Colonic mucosa (tissue), 4 donors: ENCODE data around the gene NCOR1. TPM values are rescaled to one million over a fixed set of nuclear protein-coding genes. Genes with fewer than 3 reads are reported as not detected.

Experiments
- DNase-seq: peaks from one replicate; pipeline ENCODE4 v3.0.0-alpha.2; 2020
- H3K27ac ChIP-seq: fragments of 200-600 bp; one replicate; pipeline ENCODE4 v1.8.0; 2021
- H3K27me3 ChIP-seq: fragments of 200-600 bp; one replicate; pipeline ENCODE4 v1.8.0; 2021
- H3K36me3 ChIP-seq: fragments of 200-600 bp; one replicate; pipeline ENCODE4 v1.8.0; 2021
- H3K4me1 ChIP-seq: fragments of 200-600 bp; one replicate; pipeline ENCODE4 v1.8.0; 2021; ENCODE audit warnings: mild to moderate bottlenecking
- H3K4me3 ChIP-seq: fragments of 200-600 bp; one replicate; pipeline ENCODE4 v1.8.0; 2021
- H3K9ac ChIP-seq, 2 donors: one replicate each; pipeline ENCODE4 v1.7.0; 2013; ENCODE audit warnings: control low read depth in 2 of 2, low read depth in 2 of 2, low read length in 2 of 2
- H3K9me3 ChIP-seq: fragments of 200-600 bp; one replicate; pipeline ENCODE4 v1.8.0; 2021
- intact Hi-C: fragments of 100-400 bp; cut with DNase I; formaldehyde crosslinking; loops from one replicate; pipeline ENCODE4 v1.14.1; 2022
- total RNA-seq, 2 donors: library from RNA; stranded (reverse); fragmentation: NEBNext Ultra II Directional in 1 of 2; extraction: Animal tissue kit (Norgen Biotek cat#: 25700) in 1 of 2; gene quantifications; one replicate each; pipeline ENCODE4 v1.2.1, GENCODE V29; 2021
- TF ChIP-seq, protein P1 (sequence below): fragments of 200-600 bp; IDR thresholded peaks from one replicate; pipeline ENCODE4 v1.8.0; 2022; ENCODE audit warnings: antibody characterized with exemption, mild to moderate bottlenecking
- donor health status: healthy.
- donor health status: DM: no; HTN: no; CAD: no.
- donor health status: DM: no; HTN: no; CAD: no.

NCOR1 gene
- total RNA-seq, 2 donors from 2014 or later = 190 to 233 TPM

DNA sequence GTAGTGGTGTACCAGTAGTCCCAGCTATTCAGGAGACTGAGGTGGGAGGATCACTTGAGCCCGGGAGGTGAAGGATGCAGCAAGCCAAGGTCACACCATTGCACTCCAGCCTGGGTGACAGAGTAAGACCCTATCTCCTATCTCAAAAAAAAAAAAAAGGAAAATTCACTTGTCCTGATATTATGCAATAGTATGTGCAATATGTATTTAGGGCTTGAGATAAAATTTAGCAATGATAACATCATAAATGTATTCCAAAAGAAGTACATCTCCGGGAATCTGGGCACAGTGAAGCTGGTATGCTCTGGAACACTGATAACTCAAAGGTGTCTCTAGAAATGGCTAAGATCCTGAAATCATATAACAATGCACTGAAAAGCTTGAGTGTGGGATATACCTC is 74.5 kb downstream of the NCOR1 start:
- Histone ChIP-seq H3K27me3 (no peaks in the 10 kb centered on the region), H3K27ac (no peak overlapping the region), H3K9me3 (no peaks in the 10 kb centered on the region), H3K36me3 (peaks cover 12% of the 10 kb centered on the region), H3K4me1 (no peaks in the 10 kb centered on the region), H3K4me3 (no peak overlapping the region), H3K9ac (no peak overlapping the region)
- no peak for DNase-seq
- TF ChIP-seq, protein P1, sequence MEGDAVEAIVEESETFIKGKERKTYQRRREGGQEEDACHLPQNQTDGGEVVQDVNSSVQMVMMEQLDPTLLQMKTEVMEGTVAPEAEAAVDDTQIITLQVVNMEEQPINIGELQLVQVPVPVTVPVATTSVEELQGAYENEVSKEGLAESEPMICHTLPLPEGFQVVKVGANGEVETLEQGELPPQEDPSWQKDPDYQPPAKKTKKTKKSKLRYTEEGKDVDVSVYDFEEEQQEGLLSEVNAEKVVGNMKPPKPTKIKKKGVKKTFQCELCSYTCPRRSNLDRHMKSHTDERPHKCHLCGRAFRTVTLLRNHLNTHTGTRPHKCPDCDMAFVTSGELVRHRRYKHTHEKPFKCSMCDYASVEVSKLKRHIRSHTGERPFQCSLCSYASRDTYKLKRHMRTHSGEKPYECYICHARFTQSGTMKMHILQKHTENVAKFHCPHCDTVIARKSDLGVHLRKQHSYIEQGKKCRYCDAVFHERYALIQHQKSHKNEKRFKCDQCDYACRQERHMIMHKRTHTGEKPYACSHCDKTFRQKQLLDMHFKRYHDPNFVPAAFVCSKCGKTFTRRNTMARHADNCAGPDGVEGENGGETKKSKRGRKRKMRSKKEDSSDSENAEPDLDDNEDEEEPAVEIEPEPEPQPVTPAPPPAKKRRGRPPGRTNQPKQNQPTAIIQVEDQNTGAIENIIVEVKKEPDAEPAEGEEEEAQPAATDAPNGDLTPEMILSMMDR = no peak
- intact Hi-C loops = no loop called here

DNA sequence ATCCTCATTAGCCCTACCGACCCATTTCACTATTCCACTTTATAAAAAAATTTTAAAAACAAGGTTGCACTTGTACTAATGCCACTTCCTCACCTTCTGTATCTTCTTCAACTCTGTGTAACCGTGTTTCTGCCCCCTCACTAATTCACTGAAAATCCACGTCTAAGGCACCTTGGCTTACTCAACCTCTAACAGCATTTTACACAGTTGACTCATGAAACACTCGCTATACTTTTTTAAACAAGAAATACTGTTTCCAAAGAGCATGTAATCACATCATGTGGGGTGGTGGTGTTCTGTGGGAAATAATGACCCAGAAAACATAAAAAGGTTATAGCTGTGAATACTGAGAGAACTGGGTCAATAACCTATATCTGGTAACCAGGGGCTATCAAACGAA is 79.9 kb downstream of the NCOR1 start:
- H3K27ac ChIP-seq = no peak overlapping the region
- TF ChIP-seq, protein P1 = no peak
- H3K9me3 ChIP-seq = no peaks in the 10 kb centered on the region
- no peaks in the 10 kb centered on the region for H3K27me3 ChIP-seq
- peaks cover 11% of the 10 kb centered on the region for H3K36me3 ChIP-seq
- no peak overlapping the region for H3K4me3 ChIP-seq
- intact Hi-C loops = no loop called here
- no peak overlapping the region for H3K9ac ChIP-seq
- no peak for DNase-seq
- no peaks in the 10 kb centered on the region for H3K4me1 ChIP-seq

DNA sequence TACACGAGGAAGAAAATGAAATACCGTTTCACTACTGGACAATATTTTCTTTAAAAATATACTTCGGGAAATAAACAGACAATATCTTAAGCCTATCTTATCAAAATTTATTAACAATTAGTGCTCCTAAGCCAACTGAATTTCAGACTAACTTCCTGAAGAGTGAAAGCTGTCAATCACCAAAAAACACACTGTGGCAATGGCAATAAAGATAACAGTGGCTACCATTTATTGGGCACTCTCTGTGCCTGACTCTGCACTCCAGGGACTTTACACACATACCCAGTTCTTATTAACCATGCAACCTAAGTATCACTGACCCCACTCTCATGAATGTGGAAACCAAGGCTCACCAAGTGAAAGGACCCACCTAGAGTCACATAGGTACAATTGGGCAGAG is 83.7 kb downstream of the NCOR1 start:
- Histone ChIP-seq H3K27me3 (no peaks in the 10 kb centered on the region), H3K9ac (no peak overlapping the region), H3K9me3 (no peaks in the 10 kb centered on the region), H3K27ac (no peak overlapping the region), H3K36me3 (peaks cover 5% of the 10 kb centered on the region), H3K4me3 (no peak overlapping the region), H3K4me1 (no peaks in the 10 kb centered on the region)
- TF ChIP-seq, protein P1 = no peak
- intact Hi-C loops = no loop called here
- DNase-seq = no peak

DNA sequence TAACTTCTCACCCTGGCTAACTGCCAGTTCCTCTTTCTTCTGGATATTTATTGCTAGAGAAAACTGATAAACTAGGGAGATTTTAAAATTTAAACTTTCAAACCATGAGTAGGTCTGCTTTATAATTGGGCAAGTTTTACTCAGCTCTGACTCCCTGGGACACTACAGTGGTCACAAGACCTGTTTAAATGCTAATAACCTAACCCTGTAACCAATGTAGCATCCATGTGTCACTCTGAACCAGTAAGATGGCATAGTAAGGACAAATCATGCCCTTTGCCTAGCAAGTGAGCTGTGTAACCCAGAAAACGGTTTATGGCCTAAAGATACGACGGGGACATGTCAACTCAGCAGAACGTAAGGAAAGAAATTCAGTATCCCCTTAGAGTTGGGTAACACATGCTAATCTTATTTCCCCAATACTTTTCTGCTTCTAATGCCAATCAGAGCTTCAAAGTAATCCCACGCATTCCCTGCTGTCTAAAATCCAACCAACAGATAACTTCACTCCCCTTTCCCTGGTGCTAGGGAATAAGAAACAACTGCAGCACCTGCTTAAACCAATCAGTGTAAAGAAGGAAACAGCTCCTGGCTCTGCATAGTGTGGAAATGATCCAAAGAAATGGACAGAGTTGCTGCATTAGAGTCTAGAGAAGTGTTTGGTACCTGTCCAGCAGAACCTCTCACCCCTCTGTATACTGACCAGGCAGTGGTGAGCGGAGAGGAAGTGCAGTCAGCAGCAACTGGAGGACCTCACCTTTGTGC is 85.7 kb downstream of the NCOR1 start:
- no peaks in the 10 kb centered on the region for H3K9me3 ChIP-seq
- no peaks in the 10 kb centered on the region for H3K4me1 ChIP-seq
- intact Hi-C loops = no loop called here
- H3K36me3 ChIP-seq = peaks cover 10% of the 10 kb centered on the region
- DNase-seq = no peak
- TF ChIP-seq, protein P1 = no peak
- no peaks in the 10 kb centered on the region for H3K27me3 ChIP-seq
- H3K9ac ChIP-seq = no peak overlapping the region
- H3K27ac ChIP-seq = no peak overlapping the region
- H3K4me3 ChIP-seq = no peak overlapping the region

DNA sequence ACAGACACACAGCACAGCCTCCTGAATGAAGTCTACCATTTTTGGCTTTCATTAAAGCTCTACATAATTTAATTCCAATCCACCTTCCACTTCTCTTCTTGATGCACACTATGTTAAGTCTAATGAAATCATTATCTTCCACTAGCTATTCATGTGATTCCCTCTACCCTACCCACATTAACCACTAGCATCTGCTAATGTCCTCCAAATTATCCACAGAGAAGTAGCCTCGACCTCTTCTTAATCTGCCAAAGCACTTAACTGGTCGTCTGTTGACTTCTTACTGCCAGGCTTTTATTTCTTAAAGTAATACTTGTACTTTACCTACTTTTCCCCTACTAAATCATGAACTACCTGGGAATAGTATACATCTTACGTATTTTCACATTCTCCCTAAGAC is 91.8 kb downstream of the NCOR1 start:
- H3K4me3 ChIP-seq = no peak overlapping the region
- H3K27me3 ChIP-seq = no peaks in the 10 kb centered on the region
- no peak overlapping the region for H3K9ac ChIP-seq
- TF ChIP-seq, protein P1 = no peak
- H3K36me3 ChIP-seq = peaks cover 14% of the 10 kb centered on the region
- H3K9me3 ChIP-seq = no peaks in the 10 kb centered on the region
- intact Hi-C loops = no loop called here
- DNase-seq = no peak
- H3K4me1 ChIP-seq = no peaks in the 10 kb centered on the region
- H3K27ac ChIP-seq = no peak overlapping the region
